Limb (tissue), 2 donors: Measurements from ENCODE around the gene GAL3ST3.

Experiments
- DNase-seq, 2 donors: peaks; one replicate each; pipeline ENCODE4 v3.0.0-alpha.2; 2016; ENCODE audit errors: extremely low spot score in 2 of 2

The GAL3ST3 gene

DNA sequence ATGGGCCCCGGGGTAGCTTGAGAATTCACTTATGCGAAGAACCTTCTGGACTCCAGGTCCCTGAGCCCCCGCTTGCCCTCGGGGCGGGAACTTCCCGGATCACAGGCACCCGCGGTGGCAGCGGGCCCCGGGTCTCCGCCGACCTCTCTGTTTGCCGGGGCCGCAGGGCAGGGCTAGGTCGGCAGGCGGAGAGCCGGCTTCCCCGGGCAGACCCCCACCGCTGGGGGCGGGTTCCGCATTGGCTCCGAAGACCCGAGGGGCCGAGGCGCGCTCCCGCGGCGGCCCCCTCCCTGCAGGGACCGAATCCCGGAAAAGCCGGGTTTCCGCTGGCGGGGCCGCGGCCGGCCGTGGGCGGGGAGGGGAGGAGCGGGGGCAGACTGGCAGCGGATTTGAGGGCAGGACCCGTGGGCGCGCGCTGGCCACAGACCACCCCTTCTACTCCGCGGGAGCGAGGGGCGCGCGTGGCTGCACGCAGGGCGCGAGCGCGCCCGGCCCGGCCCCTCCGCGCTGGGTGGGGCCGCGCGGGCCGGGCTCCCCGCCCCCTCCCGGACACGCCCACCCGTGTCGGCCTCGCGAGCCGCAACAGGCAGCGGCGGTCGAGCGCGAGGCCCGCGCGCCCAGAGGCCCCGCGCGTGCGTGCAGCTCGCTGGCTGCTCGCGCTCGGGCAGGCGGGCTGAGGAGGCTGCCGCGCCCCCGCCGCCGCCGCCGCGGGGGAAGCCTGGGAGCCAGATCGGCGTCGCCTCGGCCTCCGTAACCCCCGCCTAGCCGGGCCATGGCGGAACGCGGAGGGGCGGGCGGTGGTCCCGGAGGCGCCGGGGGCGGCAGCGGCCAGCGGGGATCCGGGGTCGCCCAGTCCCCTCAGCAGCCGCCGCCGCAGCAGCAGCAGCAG is 21.0 kb upstream of the GAL3ST3 start, which contains the start of gene PACS1:
Gene PACS1 (plus strand): TSS at position 558 of the 889 bp plus-strand sequence. CDS start 215 bp downstream, at position 773.
- peak; percentile 69 to 87 for DNase-seq

DNA sequence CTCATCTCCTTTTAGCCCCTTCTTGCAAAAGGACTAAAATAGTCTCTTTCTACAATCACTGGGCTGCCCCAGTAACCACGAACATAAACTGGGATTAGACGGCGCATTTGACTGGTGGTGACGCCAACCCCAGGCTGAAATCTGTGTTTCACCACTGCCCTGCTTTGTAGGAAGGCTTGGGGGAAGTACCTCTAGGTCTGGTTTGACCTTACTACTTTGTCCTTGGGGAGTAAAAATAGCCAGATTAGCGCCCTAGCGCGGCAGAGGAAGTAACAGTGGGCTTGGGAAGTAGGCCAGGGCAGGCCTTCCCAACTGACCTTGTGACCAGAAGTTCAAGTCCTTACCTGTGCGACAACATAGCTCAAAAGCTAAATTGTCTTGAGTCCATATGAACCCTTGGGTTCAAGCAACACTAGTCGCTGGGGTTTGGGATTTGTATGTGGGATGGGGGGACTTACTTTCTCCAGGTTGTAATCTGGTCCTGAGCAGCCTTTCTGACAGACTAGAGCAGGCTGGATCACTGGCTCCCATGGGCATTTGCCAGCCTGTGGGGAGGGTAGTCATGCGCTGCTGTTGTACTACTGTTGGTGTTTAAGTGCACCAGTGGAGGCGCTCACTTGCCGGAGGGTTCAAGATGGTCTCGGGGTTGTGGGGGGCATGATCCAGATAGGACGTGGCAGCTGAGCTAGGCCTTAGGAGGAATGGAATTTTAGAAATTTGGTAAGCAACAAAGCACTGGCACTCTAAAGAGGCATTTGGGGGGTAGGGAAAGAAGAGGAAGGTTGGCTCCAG is 20.2 kb upstream of the GAL3ST3 start:
- DNase-seq, result peak in 1 of 2 donors; percentile 38

DNA sequence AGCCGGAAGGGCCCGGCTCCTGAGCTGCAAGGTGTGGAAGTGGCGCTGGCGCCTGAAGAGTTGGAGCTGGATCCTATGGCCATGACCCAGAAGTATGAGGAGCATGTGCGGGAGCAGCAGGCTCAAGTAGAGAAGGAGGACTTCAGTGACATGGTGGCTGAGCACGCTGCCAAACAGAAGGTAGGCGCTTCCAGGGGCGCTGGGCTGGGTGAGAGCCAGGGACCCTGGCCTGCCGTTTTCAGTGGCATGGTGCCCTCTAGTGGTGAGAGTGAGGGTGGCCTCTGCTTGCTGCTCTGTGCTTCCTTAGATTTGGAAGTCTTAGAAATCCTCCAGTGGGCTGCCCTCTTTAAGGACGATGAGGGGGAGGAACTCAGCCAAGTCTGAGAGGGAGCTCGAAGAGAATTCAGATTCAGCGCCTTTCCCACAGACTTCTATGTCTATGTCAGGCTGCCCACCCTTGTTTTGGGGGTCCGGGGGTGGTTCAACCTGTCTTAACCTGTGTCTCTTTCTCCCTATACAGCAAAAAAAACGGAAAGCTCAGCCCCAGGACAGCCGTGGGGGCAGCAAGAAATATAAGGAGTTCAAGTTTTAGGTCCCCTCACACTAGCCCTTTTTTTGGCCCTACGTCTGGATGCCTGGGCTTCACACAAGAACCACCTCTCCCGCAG is 19.3 kb upstream of the GAL3ST3 start:
- DNase-seq, result peak; percentile 65 to 87

DNA sequence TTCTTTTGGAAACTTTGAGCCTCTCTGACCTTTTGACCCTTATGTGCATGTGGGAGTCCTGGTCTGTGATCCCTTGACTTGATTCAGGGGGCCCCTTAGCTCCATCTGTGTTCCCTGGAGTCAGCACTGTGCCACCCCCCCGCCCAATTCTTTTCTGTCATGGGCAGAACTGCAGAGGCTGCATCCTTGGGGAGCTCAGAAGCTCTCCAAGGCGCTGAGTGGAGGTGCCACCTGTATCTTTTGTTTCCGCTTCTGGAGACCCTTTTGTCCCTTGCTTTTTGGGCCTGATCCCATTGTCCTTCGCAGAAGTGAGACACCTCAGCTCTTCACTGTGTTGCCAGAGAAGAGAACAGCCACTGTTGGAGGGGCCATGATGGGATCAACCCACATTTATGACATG is 18.7 kb upstream of the GAL3ST3 start:
- DNase-seq, result no peak

DNA sequence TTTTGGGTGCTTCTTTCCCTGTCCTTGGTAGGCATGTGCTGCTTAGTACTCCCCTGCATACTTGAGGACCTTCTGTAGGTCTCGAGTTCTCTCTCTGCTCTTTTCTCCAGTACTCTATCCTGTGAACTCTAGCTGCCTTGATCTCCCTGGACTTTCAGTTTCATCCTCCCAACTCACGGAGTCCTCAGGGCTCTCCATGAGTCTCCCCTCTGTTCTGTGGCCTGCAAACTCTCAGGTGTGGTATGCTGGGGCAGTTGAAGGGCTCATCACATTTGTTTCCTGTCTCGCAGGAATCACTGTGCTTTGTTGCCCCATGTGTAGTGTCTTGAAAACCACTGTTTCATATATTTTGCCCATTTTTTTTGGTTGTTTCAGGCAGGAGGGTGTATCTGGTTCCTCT is 17.8 kb upstream of the GAL3ST3 start:
- DNase-seq, result no peak

DNA sequence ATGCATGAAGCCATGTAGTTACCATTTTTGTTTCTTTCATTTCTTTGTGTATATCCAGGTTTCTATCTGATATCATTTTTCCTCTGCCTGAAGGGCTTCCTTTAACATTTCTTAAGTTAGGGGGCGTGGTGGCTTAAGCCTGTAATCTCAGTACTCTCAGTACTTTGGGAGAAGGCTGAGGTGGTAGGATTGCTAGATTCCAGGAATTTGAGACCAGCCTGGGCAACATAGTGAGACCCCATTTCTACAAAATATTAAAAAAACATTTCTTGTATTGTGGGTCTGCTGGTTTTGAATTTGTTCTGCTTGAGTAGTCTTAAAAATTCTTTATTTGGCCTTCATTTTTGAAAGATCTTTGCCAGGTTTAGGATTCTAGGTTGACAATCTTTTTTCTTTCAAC is 15.6 kb upstream of the GAL3ST3 start:
- DNase-seq, result no peak

DNA sequence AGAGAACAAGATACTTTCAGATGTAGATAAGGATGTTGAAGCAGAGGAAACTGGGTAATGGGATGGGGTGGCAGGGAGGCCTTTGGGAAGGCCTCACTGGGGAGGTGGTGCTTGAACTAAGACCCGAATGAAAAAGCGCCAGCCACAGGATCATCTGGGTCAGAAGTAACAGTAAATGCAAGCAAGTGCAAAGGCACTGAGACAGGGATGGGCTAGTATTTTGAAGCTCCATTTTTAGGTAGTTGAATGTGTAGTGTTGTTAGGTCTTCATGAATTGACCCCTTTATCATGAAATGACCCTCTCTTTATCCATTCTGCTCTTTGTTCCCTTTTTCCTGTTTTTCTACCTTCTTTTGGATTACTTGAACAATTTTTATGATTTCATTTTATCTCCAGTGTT is 14.9 kb upstream of the GAL3ST3 start:
- DNase-seq, result no peak

DNA sequence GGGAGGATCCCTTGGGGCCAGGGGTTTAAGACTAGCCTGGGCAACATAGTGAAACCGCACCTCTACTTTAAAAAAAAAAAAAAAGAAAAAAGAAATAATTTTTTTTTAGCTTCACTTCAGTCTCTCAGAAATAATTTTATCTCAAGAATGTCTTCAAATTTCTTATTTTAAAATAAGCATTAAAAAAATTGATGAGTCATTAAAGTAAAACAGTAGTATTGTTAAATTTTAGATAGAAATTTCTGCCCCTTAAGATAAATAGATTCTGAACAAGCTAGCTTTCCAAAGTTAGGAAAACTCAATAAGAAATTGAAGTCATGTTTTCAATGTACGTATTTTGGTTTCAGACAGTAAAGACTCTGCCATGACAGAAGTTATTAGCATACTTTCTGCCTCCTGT is 13.4 kb upstream of the GAL3ST3 start:
- DNase-seq, result no peak

DNA sequence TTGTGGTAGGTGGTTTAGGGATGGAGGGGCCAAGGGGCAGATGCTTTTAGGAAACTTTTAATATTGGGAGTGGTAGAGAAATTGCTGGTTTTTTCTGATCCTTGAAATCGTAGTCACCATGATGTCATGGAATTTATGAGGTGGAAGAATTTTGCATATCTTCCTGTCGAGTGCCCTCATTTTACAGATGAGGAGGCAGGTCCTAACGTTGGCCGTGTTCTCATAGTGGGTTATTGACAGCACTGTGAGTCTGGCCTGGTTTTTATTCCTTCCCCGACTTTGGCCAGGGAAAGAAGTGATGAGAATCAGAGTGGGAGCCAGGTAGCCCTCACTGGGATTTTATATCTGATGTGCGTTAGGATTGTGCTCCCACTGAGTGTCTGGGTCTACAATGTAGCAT is 12.3 kb upstream of the GAL3ST3 start:
- no peak for DNase-seq

DNA sequence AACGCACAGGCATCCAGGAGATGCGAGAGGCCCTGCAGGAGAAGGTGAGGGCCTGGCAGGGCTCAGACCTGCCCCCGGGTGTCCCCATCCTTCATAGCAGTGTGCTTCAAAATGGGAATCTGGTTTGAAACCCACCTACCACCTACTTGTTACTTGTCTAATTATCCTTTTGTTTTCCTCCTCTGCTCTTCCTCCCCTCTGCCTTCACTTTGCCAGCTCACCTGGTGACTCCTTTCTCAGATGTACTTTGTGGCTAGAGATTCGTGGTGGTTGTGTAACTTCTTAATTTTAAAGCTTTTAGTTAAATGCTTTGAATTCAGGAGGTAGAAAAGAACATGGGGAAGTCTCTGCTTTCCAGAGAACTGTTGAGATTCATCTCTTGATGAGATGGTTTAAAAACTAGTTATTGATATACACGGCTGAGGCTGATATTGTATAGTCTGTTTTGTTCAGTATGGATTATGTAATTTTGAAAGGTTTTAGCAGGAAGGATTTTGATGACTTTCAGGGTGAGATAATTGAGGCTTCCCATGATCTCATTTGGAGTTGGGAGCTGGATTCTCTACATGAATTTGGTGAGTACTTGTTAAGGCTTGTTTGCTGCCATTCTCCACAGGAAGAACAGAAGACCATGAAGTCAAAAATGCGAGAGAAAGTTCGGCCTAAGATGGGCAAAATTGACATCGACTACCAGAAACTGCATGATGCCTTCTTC is 11.2 kb upstream of the GAL3ST3 start:
- DNase-seq, result no peak

DNA sequence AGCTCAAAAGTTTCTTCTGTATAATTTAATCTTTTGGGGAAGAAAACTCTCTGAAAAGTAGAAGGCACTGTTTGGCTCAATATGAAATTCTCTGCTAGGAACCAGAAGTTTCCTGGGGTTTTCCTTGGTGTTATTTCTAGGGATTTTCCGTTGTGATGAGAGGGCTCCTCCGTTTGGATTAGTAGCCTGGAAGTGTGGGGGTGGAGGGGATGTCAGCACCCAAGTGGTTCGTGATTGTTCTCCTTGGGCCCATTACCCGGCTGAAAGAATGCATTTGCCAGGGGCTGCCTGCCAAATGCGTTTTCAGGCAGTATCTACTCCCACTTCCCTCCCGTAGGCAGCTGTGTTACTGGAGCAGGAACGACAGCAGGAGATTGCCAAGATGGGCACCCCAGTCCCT is 7.5 kb upstream of the GAL3ST3 start:
- DNase-seq, result no peak

DNA sequence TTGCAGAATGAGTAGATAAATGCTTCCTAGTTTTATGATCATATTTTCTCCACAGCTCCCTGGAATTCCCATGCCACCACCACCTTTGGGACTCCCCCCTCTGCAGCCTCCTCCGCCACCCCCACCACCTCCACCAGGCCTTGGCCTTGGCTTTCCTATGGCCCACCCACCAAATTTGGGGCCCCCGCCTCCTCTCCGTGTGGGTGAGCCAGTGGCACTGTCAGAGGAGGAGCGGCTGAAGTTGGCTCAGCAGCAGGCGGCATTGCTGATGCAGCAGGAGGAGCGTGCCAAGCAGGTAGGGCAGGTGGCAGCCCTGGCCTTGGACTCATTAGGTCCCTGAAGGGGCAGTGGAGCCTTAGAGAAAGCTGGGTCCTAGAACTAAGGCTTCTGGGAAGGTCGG is 6.1 kb upstream of the GAL3ST3 start:
- no peak for DNase-seq

DNA sequence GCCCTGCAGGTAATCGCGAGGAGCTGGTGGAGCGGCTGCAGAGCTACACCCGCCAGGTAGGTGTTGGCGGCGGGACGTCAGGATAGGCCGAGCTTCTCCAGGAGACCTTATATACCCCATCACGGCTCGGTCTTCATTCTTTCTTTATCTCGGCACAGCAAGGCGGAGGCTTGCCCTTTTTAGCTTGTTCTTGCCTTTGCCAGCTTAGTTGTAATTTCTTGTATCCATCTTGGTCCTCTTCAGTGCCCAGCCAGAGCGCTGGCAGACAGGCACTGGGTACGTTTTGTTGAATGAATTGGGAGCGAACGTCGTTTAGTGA is 3.7 kb upstream of the GAL3ST3 start:
- no peak for DNase-seq

DNA sequence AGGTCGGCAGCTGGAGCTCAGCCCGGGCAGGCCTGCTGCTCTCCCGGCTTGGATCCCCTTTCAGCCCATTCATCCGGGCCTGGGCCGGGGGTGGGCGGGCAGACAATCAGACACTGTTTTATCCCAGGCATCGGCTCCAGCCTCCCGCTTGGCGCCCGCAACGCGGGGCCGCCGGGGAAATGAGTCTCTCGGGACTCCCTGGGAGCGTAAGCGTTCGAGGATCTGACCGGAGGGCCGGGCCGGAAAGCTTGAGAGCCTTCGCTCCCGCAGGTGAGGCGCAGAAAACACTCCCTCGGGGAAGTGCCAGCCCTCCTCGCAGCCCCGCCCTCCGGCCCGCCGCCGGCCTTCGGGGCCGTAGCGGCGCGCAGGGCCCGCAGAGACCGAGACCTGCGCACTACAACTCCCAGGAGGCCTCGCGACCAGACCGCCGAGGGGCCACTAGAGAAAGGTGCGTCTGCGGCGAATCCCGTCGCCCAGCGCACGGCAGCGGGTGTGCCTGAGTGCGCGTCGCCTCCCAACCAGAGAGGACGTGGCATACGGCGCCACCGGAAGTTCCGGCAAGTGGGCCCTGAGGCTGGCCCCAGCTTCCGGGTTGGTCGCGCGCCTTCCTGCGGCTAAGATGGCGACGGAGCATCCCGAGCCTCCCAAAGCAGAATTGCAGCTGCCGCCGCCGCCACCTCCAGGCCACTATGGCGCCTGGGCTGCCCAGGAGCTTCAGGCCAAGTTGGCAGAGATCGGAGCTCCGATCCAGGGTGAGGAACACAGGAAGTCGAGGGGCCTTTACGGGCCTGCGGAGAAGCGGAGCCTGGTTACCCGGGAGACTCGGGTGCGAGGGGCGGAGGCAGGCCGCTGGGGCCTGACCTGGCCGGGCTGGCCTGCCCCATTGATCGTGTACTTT is 3.1 kb upstream of the GAL3ST3 start, which contains the start of gene SF3B2:
Gene SF3B2 (plus strand): TSS at position 599 of the 898 bp plus-strand sequence. CDS start 21 bp downstream, at position 620.
- peak; percentile 97 for DNase-seq

DNA sequence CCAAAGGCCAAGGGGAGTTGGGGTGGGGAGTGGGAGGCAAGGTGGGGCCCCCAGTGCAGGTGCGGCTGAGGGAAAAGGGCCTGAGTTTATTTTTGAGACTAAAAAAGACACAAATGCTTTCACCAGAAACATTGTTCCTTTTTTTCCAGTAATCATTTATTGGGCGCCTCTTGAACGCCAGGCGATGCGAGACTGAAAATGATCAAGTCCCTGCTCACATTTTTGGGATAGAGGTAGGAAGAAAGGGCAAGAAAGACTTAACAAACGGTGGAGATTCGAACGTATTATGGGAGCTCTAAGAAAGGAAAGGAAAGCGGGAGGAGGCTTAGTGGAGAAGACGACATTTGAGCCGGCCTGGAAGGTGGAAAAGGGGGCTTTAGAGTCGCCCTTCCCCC is 2.4 kb upstream of the GAL3ST3 start:
- DNase-seq, result no peak

DNA sequence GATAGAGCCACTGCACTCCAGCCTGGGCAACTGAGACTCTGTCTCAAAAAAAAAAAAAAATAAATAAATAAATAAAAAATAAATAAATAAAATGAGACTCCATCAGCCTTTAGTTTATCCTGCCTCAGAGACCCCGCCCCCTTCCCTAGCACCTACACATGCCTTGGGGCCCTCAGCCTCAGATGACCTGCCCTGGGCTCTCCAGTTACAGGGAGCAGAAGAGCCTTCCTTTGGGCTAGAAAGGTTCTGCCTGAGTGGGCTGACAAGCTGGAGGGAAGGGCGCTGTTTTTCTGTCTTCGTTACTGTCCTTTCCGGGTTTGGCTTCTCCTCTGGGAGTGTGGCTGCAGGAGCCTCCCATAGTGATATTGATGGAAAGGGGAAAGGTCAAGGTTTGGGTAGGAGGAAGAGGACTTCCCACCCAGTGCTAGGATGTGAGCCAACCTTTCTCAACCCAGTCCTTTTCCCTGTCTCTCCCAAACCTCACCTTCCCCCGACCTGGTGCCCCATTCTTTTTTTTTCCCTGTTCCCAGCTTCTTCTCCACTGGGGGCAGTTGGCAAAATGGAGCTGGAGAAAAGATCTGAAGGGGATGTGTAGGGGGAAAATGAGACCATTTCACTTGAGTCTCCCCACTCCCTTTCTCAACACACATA is 1.7 kb upstream of the GAL3ST3 start:
- DNase-seq, result no peak

DNA sequence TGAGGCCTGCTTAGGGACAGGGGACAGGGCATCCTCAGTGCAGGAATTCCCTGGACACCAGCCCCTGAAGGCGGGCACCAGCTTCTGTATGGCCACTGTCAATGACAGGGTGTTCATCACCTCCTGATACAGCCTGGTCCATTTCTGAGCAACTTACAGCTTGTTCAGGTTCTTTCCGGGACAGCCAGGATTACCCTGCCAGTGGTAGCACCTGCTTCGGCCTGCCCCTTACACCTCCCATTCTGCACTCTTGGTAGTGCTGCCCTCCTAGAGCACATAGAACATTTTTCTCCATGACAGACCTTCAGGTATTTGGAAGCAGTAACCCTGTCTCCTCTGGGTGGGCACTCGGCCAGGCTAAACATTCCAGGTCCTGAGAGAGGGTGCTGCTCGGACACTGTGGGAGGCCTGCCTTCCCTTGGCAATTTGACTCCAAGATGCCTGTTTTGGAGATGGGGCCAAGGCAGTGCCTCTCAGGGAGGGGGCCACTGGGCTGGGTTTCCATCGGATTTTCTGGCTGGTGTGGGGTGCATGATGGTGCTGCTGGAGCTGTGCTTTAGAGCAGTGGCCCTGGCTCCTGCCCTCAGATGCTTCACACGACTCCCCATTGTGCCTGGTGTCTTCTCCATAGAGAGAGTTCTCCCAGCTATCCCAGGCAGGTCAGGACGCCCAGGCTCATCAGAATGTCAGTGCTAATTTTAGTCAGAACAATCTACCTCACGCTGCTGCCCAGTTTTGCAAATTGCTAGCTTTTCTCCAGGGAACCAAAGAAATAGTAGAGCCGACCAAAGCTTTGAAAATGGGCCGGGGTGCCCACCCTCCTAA is 1.2 kb downstream of the GAL3ST3 start:
- no peak for DNase-seq

DNA sequence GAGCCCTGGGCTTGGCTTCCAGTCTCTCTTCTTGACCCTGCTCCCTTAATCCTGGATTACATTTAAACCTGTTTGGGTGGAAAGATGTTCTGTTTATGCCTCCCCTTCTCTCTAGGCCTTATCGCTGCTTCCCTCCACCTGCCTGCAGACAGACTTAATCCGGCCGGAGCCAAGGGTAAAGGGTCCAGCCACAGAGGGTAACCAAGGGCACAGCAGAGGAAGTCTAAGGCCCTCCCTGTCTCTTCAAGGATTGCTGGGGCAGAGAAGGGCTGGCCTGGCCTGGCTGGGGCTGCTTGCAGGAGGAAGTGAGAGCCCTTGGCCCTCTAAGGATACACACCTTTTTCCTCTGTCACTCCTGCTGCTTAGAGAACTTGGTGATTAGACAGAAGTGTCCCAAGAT is 2.1 kb downstream of the GAL3ST3 start:
- no peak for DNase-seq

DNA sequence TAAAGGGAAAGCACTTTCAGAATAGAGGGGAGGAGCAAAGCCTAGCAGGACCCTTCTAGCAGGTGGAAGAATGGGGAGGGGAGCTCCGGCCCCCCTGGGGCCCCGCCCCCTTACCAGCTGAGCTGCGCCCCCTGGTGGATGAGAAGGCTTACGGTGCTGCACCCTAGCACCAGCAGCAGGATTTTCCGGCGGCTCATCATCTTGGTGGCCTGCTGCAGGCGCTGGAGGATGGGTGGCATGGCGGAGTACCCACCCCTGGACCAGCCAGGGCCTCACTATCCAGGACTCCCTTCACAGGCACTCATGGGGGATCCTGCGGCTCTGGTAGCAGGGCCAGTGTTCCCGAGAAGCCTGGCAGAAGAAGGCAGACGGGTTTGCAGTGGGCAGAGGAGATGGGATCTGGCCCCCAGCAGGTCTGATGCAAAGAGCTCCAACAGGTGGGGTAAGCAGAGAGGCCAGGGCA is 3.8 kb downstream of the GAL3ST3 start:
- peak; percentile 64 to 83 for DNase-seq
